GM23338 (cell line): Measurements from ENCODE around the gene OR5H15. TPM values are rescaled to one million over a fixed set of nuclear protein-coding genes. Genes with fewer than 3 reads are reported as not detected.

Source experiments
- ATAC-seq: fragments of 200-7000 bp; cut with Tn5 transposase; 3 replicates; pipeline ENCODE4 v1.9.1; 2020
- DNase-seq: peaks from one replicate; pipeline ENCODE4 v3.0.0-alpha.2; 2015; ENCODE audit warnings: low spot score
- H2AFZ ChIP-seq: fragments of 200-600 bp; sonication (generic); 2 replicates; pipeline ENCODE4 v1.8.0; 2016; ENCODE audit warnings: antibody characterized with exemption, mild to moderate bottlenecking, moderate library complexity
- H3F3A ChIP-seq: fragments of 200-600 bp; sonication (generic); replicated peaks from 2 replicates; pipeline ENCODE4 v1.8.0; 2017; ENCODE audit warnings: antibody characterized with exemption, mixed run types, low read depth
- H3K27ac ChIP-seq: fragments of 200-600 bp; sonication (generic); 2 replicates; pipeline ENCODE4 v1.6.1; 2016; ENCODE audit warnings: low read depth
- H3K27me3 ChIP-seq: fragments of 200-600 bp; sonication (generic); 2 replicates; pipeline ENCODE4 v1.8.0; 2016; ENCODE audit warnings: mild to moderate bottlenecking, mixed run types, moderate library complexity; ENCODE audit not compliant: insufficient read depth
- H3K36me3 ChIP-seq: fragments of 200-600 bp; sonication (generic); 2 replicates; pipeline ENCODE4 v1.8.0; 2016; ENCODE audit warnings: mild to moderate bottlenecking; ENCODE audit not compliant: insufficient read depth
- H3K4me1 ChIP-seq: fragments of 200-600 bp; sonication (generic); 2 replicates; pipeline ENCODE4 v1.8.0; 2016; ENCODE audit warnings: mild to moderate bottlenecking, moderate library complexity; ENCODE audit not compliant: insufficient read depth
- H3K4me2 ChIP-seq: fragments of 200-600 bp; sonication (generic); 2 replicates; pipeline ENCODE4 v1.7.1; 2017; ENCODE audit warnings: mixed run types
- H3K4me3 ChIP-seq: fragments of 200-600 bp; sonication (generic); 2 replicates; pipeline ENCODE4 v1.6.1; 2016; ENCODE audit warnings: mixed run types
- H3K79me2 ChIP-seq: fragments of 200-600 bp; sonication (generic); replicated peaks from 2 replicates; pipeline ENCODE4 v1.8.0; 2017; ENCODE audit warnings: mild to moderate bottlenecking; ENCODE audit not compliant: insufficient read depth
- H3K9me2 ChIP-seq: fragments of 200-600 bp; sonication (generic); 2 replicates; pipeline ENCODE4 v1.8.0; 2017; ENCODE audit not compliant: insufficient read depth
- H4K20me1 ChIP-seq: fragments of 200-600 bp; sonication (generic); replicated peaks from 2 replicates; pipeline ENCODE4 v1.8.0; 2017; ENCODE audit warnings: mild to moderate bottlenecking; ENCODE audit not compliant: insufficient read depth
- H3K27ac Mint-ChIP-seq: 2 replicates; pipeline ENCODE4 v1.8.0; 2020; ENCODE audit warnings: inconsistent platforms, mild to moderate bottlenecking, moderate library complexity, mixed read lengths
- H3K27me3 Mint-ChIP-seq: 3 replicates; pipeline ENCODE4 v1.8.0; 2022; ENCODE audit warnings: low read depth, mild to moderate bottlenecking, moderate library complexity, mixed read lengths, inconsistent platforms; ENCODE audit not compliant: insufficient read depth, poor library complexity
- H3K36me3 Mint-ChIP-seq: 3 replicates; pipeline ENCODE4 v1.8.0; 2021; ENCODE audit warnings: low read depth, mild to moderate bottlenecking, inconsistent platforms, moderate library complexity, mixed read lengths
- H3K4me1 Mint-ChIP-seq: 3 replicates; pipeline ENCODE4 v1.8.0; 2020; ENCODE audit warnings: mild to moderate bottlenecking, inconsistent platforms, mixed read lengths
- H3K4me3 Mint-ChIP-seq: 3 replicates; pipeline ENCODE4 v1.8.0; 2021; ENCODE audit warnings: moderate library complexity, mild to moderate bottlenecking, inconsistent platforms, mixed read lengths
- H3K9me3 Mint-ChIP-seq: 3 replicates; pipeline ENCODE4 v1.8.0; 2020; ENCODE audit warnings: moderate library complexity, mild to moderate bottlenecking, inconsistent platforms, mixed read lengths
- CREB1 ChIP-seq: fragments of 250-450 bp; sonication (Bioruptor Pico); IDR thresholded peaks from 2 replicates; pipeline ENCODE4 v1.5.0; 2020; ENCODE audit warnings: low read depth, mild to moderate bottlenecking, moderate library complexity
- EZH2 ChIP-seq: fragments of 200-600 bp; sonication (generic); IDR thresholded peaks from one replicate; pipeline ENCODE4 v1.8.0; 2017; ENCODE audit warnings: antibody characterized with exemption, mild to moderate bottlenecking, low read depth; ENCODE audit not compliant: unreplicated experiment
- EZH2phosphoT487 ChIP-seq: fragments of 200-600 bp; sonication (generic); IDR thresholded peaks from one replicate; pipeline ENCODE4 v1.8.1; 2018; ENCODE audit warnings: antibody characterized with exemption; ENCODE audit not compliant: unreplicated experiment
- JUNB ChIP-seq: IDR thresholded peaks from one replicate; pipeline ENCODE4 v1.6.1; 2016; ENCODE audit warnings: antibody characterized with exemption; ENCODE audit not compliant: unreplicated experiment
- NANOG ChIP-seq: IDR thresholded peaks from 2 replicates; pipeline ENCODE4 v1.6.1; 2016; ENCODE audit warnings: antibody characterized with exemption, borderline replicate concordance
- POLR2AphosphoS5 ChIP-seq: IDR thresholded peaks from 2 replicates; pipeline ENCODE4 v1.6.1; 2016; ENCODE audit warnings: antibody characterized with exemption, low read depth
- STAT1 ChIP-seq: IDR thresholded peaks from one replicate; pipeline ENCODE4 v1.6.1; 2016; ENCODE audit warnings: antibody characterized with exemption; ENCODE audit not compliant: unreplicated experiment
- ZNF331 ChIP-seq: fragments of 250-450 bp; sonication (Bioruptor Pico); IDR thresholded peaks from 2 replicates; pipeline ENCODE4 v1.5.0; 2020; ENCODE audit warnings: low read depth, mild to moderate bottlenecking, moderate library complexity
- polyA plus RNA-seq: library from polyadenylated mRNA; unstranded; fragments of >200 nt; fragmentation: Nextera tagmentation; extraction: Ambion mirVana; gene quantifications from 2 replicates; pipeline ENCODE4 v1.2.1, GENCODE V29; 2016
- total RNA-seq: library from RNA; depleted of rRNA; stranded (reverse); fragments of >200 nt; shearing (Covaris generic); gene quantifications from 2 replicates; pipeline ENCODE4 v1.2.3, GENCODE V29; 2014
- TF ChIP-seq, protein P1 (sequence below): fragments of 250-450 bp; sonication (Bioruptor Pico); IDR thresholded peaks from 2 replicates; pipeline ENCODE4 v1.5.0; 2020; ENCODE audit warnings: mild to moderate bottlenecking, moderate library complexity
- TF ChIP-seq, protein P2 (sequence below), 2 experiments: fragments of 200-600 bp in 1 of 2; sonication (generic) in 1 of 2; conservative IDR thresholded peaks; 2 replicates each; pipeline versions ENCODE4 v1.5.1 to v1.6.1; 2016 to 2017; ENCODE audit warnings: antibody characterized with exemption in 2 of 2, low read depth in 2 of 2, mild to moderate bottlenecking in 2 of 2, moderate library complexity in 1 of 2
- TF ChIP-seq, protein P3 (sequence below): IDR thresholded peaks from one replicate; pipeline ENCODE4 v1.6.1; 2018; ENCODE audit warnings: antibody characterized with exemption; ENCODE audit not compliant: unreplicated experiment
- TF ChIP-seq, protein P4 (sequence below): IDR thresholded peaks from 2 replicates; pipeline ENCODE4 v1.6.1; 2016; ENCODE audit warnings: antibody characterized with exemption

OR5H15 gene
- total and polyA plus RNA-seq, 2 experiments from 2014 or later = not detected

DNA sequence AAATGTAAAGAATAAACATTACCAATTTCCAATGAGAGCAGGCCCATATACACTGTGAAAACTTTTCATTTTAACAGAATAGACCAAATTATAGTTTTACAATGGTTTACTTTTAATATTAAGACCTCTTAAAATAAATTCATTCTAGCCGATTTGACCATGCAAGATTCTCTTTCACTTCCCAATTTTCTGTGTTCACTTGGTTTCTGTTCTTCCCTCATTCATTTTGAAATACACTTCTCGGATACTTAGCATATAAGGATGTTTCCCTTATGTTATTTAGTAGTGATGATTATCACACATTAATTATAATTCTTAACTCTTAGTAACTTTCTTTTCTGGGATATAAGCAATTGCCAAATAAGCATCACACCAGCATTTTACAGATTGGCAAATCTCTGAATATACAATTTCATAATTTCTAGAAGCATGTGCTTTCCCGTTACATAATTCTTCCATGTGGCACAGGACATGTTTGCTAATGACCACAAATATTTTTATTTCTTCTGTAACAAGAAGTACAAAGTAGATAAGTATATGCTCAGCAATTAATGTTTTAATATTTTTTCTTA, 13.9 kb downstream of the OR5H15 start:
- no peak overlapping the region for H3K27ac ChIP-seq
- H3K79me2 ChIP-seq = no peaks in the 10 kb centered on the region
- no peak for TF ChIP-seq STAT1
- TF ChIP-seq NANOG = no peak
- TF ChIP-seq EZH2 = no peak
- TF ChIP-seq, protein P1, sequence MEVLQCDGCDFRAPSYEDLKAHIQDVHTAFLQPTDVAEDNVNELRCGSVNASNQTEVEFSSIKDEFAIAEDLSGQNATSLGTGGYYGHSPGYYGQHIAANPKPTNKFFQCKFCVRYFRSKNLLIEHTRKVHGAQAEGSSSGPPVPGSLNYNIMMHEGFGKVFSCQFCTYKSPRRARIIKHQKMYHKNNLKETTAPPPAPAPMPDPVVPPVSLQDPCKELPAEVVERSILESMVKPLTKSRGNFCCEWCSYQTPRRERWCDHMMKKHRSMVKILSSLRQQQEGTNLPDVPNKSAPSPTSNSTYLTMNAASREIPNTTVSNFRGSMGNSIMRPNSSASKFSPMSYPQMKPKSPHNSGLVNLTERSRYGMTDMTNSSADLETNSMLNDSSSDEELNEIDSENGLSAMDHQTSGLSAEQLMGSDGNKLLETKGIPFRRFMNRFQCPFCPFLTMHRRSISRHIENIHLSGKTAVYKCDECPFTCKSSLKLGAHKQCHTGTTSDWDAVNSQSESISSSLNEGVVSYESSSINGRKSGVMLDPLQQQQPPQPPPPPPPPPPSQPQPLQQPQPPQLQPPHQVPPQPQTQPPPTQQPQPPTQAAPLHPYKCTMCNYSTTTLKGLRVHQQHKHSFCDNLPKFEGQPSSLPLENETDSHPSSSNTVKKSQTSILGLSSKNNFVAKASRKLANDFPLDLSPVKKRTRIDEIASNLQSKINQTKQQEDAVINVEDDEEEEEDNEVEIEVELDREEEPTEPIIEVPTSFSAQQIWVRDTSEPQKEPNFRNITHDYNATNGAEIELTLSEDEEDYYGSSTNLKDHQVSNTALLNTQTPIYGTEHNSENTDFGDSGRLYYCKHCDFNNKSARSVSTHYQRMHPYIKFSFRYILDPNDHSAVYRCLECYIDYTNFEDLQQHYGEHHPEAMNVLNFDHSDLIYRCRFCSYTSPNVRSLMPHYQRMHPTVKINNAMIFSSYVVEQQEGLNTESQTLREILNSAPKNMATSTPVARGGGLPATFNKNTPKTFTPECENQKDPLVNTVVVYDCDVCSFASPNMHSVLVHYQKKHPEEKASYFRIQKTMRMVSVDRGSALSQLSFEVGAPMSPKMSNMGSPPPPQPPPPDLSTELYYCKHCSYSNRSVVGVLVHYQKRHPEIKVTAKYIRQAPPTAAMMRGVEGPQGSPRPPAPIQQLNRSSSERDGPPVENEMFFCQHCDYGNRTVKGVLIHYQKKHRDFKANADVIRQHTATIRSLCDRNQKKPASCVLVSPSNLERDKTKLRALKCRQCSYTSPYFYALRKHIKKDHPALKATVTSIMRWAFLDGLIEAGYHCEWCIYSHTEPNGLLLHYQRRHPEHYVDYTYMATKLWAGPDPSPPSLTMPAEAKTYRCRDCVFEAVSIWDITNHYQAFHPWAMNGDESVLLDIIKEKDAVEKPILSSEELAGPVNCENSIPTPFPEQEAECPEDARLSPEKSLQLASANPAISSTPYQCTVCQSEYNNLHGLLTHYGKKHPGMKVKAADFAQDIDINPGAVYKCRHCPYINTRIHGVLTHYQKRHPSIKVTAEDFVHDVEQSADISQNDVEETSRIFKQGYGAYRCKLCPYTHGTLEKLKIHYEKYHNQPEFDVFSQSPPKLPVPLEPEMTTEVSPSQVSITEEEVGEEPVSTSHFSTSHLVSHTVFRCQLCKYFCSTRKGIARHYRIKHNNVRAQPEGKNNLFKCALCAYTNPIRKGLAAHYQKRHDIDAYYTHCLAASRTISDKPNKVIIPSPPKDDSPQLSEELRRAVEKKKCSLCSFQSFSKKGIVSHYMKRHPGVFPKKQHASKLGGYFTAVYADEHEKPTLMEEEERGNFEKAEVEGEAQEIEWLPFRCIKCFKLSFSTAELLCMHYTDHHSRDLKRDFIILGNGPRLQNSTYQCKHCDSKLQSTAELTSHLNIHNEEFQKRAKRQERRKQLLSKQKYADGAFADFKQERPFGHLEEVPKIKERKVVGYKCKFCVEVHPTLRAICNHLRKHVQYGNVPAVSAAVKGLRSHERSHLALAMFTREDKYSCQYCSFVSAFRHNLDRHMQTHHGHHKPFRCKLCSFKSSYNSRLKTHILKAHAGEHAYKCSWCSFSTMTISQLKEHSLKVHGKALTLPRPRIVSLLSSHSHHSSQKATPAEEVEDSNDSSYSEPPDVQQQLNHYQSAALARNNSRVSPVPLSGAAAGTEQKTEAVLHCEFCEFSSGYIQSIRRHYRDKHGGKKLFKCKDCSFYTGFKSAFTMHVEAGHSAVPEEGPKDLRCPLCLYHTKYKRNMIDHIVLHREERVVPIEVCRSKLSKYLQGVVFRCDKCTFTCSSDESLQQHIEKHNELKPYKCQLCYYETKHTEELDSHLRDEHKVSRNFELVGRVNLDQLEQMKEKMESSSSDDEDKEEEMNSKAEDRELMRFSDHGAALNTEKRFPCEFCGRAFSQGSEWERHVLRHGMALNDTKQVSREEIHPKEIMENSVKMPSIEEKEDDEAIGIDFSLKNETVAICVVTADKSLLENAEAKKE (CRISPR knock-in tag) = no peak
- TF ChIP-seq JUNB = no peak
- TF ChIP-seq, protein P2, sequence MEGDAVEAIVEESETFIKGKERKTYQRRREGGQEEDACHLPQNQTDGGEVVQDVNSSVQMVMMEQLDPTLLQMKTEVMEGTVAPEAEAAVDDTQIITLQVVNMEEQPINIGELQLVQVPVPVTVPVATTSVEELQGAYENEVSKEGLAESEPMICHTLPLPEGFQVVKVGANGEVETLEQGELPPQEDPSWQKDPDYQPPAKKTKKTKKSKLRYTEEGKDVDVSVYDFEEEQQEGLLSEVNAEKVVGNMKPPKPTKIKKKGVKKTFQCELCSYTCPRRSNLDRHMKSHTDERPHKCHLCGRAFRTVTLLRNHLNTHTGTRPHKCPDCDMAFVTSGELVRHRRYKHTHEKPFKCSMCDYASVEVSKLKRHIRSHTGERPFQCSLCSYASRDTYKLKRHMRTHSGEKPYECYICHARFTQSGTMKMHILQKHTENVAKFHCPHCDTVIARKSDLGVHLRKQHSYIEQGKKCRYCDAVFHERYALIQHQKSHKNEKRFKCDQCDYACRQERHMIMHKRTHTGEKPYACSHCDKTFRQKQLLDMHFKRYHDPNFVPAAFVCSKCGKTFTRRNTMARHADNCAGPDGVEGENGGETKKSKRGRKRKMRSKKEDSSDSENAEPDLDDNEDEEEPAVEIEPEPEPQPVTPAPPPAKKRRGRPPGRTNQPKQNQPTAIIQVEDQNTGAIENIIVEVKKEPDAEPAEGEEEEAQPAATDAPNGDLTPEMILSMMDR (conservative IDR thresholded peaks at IDR 0.05; ENCODE audit: low read depth in 2 of 2) = no peak
- no peak for TF ChIP-seq EZH2phosphoT487
- TF ChIP-seq, protein P3, sequence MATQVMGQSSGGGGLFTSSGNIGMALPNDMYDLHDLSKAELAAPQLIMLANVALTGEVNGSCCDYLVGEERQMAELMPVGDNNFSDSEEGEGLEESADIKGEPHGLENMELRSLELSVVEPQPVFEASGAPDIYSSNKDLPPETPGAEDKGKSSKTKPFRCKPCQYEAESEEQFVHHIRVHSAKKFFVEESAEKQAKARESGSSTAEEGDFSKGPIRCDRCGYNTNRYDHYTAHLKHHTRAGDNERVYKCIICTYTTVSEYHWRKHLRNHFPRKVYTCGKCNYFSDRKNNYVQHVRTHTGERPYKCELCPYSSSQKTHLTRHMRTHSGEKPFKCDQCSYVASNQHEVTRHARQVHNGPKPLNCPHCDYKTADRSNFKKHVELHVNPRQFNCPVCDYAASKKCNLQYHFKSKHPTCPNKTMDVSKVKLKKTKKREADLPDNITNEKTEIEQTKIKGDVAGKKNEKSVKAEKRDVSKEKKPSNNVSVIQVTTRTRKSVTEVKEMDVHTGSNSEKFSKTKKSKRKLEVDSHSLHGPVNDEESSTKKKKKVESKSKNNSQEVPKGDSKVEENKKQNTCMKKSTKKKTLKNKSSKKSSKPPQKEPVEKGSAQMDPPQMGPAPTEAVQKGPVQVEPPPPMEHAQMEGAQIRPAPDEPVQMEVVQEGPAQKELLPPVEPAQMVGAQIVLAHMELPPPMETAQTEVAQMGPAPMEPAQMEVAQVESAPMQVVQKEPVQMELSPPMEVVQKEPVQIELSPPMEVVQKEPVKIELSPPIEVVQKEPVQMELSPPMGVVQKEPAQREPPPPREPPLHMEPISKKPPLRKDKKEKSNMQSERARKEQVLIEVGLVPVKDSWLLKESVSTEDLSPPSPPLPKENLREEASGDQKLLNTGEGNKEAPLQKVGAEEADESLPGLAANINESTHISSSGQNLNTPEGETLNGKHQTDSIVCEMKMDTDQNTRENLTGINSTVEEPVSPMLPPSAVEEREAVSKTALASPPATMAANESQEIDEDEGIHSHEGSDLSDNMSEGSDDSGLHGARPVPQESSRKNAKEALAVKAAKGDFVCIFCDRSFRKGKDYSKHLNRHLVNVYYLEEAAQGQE = no peak
- TF ChIP-seq CREB1 (CRISPR knock-in tag) = no peak
- TF ChIP-seq, protein P4, sequence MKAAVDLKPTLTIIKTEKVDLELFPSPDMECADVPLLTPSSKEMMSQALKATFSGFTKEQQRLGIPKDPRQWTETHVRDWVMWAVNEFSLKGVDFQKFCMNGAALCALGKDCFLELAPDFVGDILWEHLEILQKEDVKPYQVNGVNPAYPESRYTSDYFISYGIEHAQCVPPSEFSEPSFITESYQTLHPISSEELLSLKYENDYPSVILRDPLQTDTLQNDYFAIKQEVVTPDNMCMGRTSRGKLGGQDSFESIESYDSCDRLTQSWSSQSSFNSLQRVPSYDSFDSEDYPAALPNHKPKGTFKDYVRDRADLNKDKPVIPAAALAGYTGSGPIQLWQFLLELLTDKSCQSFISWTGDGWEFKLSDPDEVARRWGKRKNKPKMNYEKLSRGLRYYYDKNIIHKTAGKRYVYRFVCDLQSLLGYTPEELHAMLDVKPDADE = no peak
- no peak for TF ChIP-seq POLR2AphosphoS5
- TF ChIP-seq ZNF331 (CRISPR knock-in tag) = no peak
- Mint-ChIP-seq H3K4me3 (no peak overlapping the region), H3K4me1 (peaks cover 20% of the 10 kb centered on the region; the same call in 2 of the 3 replicates), H3K36me3 (peaks cover 22% of the 10 kb centered on the region), H3K27me3 (peaks cover 2% of the 10 kb centered on the region), H3K9me3 (peaks cover 23% of the 10 kb centered on the region), H3K27ac (no peak overlapping the region)
- H3K27me3 ChIP-seq = no peaks in the 10 kb centered on the region
- no peaks in the 10 kb centered on the region for H4K20me1 ChIP-seq
- ATAC-seq (no peak), DNase-seq (no peak)
- no peaks in the 10 kb centered on the region for H3K9me2 ChIP-seq
- no peak overlapping the region for H2AFZ ChIP-seq
- H3K4me3 ChIP-seq = no peak overlapping the region
- H3K4me2 ChIP-seq = no peak overlapping the region
- H3F3A ChIP-seq = no peaks in the 10 kb centered on the region
- H3K36me3 ChIP-seq = no peaks in the 10 kb centered on the region
- peaks cover 20% of the 10 kb centered on the region for H3K4me1 ChIP-seq
